ENCODE measurements around the gene P2RY13.

Gene P2RY13

DNA sequence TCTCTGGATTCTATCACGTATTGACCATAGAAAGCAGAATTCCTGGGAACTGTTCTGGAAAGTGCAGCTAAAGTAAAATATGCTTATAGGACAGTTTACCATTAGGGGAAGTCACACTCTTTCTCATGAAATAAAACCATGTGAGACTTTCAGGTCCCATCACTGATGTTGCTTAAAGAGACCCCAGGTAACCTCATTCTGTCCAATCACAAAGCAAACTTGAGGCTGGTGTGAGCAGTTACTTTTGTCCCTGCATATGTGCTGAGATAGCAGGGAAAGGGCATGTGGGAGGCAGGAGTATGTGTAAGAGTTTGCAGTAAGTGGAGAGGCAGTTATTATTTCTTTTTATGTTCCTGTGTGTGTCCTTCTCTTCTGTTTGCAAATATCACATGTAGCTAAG, 28.8 kb downstream of the P2RY13 start:
- TF ChIP-seq CTCF (conservative IDR thresholded peaks at IDR 0.05; ENCODE audit: low read depth, low read length): no peak
- H3K9ac ChIP-seq: no peak overlapping the region
- no peak overlapping the region for H3K27ac ChIP-seq
- H3K36me3 ChIP-seq (ENCODE audit: insufficient read depth): no peaks in the 10 kb centered on the region
- H2AFZ ChIP-seq (ENCODE audit: low read depth): no peak overlapping the region
- no peak overlapping the region for H3K4me2 ChIP-seq
- H3K4me3 ChIP-seq (IDR thresholded peaks at IDR 0.05; ENCODE audit: insufficient read depth, low read depth, low read length): no peak overlapping the region
- no peaks in the 10 kb centered on the region for H3K79me2 ChIP-seq (ENCODE audit: insufficient read depth, low read depth)
- no peaks in the 10 kb centered on the region for H4K20me1 ChIP-seq (ENCODE audit: insufficient read depth)
- H3K4me1 ChIP-seq (ENCODE audit: low read depth, poor library complexity, severe bottlenecking): peaks cover 13% of the 10 kb centered on the region
- H3K27me3 ChIP-seq (ENCODE audit: insufficient read depth, low read depth): no peaks in the 10 kb centered on the region

- no peaks in the 10 kb centered on the region for H3K27me3 ChIP-seq (ENCODE audit: insufficient read depth, low read depth)
- TF ChIP-seq CTCF (conservative IDR thresholded peaks at IDR 0.05; ENCODE audit: low read depth, low read length): no peak
- H2AFZ ChIP-seq (ENCODE audit: low read depth): no peak overlapping the region
- H3K4me2 ChIP-seq: no peak overlapping the region
- no peaks in the 10 kb centered on the region for H3K79me2 ChIP-seq (ENCODE audit: insufficient read depth, low read depth)
- H3K4me3 ChIP-seq (IDR thresholded peaks at IDR 0.05; ENCODE audit: insufficient read depth, low read depth, low read length): no peak overlapping the region
- no peaks in the 10 kb centered on the region for H4K20me1 ChIP-seq (ENCODE audit: insufficient read depth)
- no peaks in the 10 kb centered on the region for H3K4me1 ChIP-seq (ENCODE audit: low read depth, poor library complexity, severe bottlenecking)
- no peak overlapping the region for H3K9ac ChIP-seq
- no peaks in the 10 kb centered on the region for H3K36me3 ChIP-seq (ENCODE audit: insufficient read depth)
- H3K27ac ChIP-seq: no peak overlapping the region
These were observed 30.3 kb downstream of the P2RY13 start for GRCh38 chr3:151299006-151299405.

DNA sequence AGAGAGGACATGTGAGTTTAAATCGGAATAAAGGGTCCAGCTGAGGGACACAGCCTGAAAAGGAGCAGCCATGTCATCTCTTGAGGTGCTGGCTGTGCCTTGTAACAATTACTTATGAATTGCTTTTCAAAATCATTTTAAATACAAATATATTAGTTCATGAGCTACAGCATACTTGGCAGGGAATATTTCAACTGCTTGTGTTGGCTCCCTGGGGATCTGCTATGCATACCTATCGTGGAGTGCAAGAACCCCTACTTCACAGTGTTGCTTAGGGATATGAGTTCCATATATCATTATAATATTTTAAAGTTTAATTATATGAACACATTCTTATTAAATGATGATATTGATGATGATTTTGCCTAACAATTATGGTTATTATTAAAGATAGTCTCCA, 31.9 kb downstream of the P2RY13 start:
- H3K4me2 ChIP-seq: no peak overlapping the region
- H4K20me1 ChIP-seq (ENCODE audit: insufficient read depth): no peaks in the 10 kb centered on the region
- no peaks in the 10 kb centered on the region for H3K79me2 ChIP-seq (ENCODE audit: insufficient read depth, low read depth)
- no peak overlapping the region for H3K27ac ChIP-seq
- no peak overlapping the region for H2AFZ ChIP-seq (ENCODE audit: low read depth)
- H3K27me3 ChIP-seq (ENCODE audit: insufficient read depth, low read depth): no peaks in the 10 kb centered on the region
- H3K9ac ChIP-seq: no peak overlapping the region
- H3K4me3 ChIP-seq (IDR thresholded peaks at IDR 0.05; ENCODE audit: insufficient read depth, low read depth, low read length): no peak overlapping the region
- no peaks in the 10 kb centered on the region for H3K36me3 ChIP-seq (ENCODE audit: insufficient read depth)
- no peaks in the 10 kb centered on the region for H3K4me1 ChIP-seq (ENCODE audit: low read depth, poor library complexity, severe bottlenecking)
- no peak for TF ChIP-seq CTCF (conservative IDR thresholded peaks at IDR 0.05; ENCODE audit: low read depth, low read length)

DNA sequence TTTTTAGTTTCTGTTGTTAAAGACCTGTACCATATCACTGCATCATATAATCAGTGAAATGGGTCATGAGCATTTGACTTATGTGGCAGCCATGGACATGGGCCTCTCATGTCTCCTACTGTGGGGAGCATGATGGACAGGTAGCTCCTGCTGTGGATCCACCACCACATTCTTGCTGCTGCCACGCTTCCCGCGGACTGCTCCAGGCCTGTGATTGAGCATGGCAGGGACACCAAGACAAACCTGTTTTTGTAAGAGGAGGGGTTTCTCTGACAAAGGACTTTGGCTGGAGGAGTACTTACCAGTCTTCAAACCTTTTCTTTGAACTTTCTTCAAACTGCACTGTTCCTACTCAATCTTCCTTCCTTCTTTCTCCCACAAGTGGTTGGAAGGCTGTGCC, 33.1 kb downstream of the P2RY13 start:
- no peaks in the 10 kb centered on the region for H3K27me3 ChIP-seq (ENCODE audit: insufficient read depth, low read depth)
- H3K9ac ChIP-seq: no peak overlapping the region
- no peak overlapping the region for H3K4me3 ChIP-seq (IDR thresholded peaks at IDR 0.05; ENCODE audit: insufficient read depth, low read depth, low read length)
- no peaks in the 10 kb centered on the region for H3K79me2 ChIP-seq (ENCODE audit: insufficient read depth, low read depth)
- no peaks in the 10 kb centered on the region for H3K36me3 ChIP-seq (ENCODE audit: insufficient read depth)
- no peak overlapping the region for H3K4me2 ChIP-seq
- no peaks in the 10 kb centered on the region for H4K20me1 ChIP-seq (ENCODE audit: insufficient read depth)
- no peaks in the 10 kb centered on the region for H3K4me1 ChIP-seq (ENCODE audit: low read depth, poor library complexity, severe bottlenecking)
- TF ChIP-seq CTCF (conservative IDR thresholded peaks at IDR 0.05; ENCODE audit: low read depth, low read length): no peak
- H2AFZ ChIP-seq (ENCODE audit: low read depth): no peak overlapping the region
- H3K27ac ChIP-seq: no peak overlapping the region

DNA sequence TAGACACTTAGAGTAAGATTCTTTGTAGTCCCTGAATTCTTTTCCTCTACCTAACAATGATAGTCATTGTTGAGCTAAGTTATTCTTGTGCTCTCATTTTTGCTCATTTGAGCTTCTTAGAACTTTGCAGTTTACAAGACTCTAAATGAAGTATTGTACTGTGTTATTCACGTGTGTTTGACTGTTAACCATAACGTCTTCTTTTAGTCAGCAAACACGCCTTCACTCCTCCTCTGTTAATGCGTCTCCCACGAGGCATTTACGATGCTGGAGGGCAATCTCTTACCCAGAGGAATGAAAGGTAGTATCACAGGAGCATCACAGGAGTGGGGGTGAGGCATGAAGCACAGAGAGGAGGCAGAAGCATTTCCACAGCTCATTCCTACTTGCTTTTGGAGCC, 36.2 kb downstream of the P2RY13 start:
- Histone ChIP-seq H3K4me2 (no peak overlapping the region), H3K27ac (no peak overlapping the region), H3K27me3 (ENCODE audit: insufficient read depth, low read depth) (no peaks in the 10 kb centered on the region), H3K79me2 (ENCODE audit: insufficient read depth, low read depth) (no peaks in the 10 kb centered on the region), H3K4me3 (IDR thresholded peaks at IDR 0.05; ENCODE audit: insufficient read depth, low read depth, low read length) (no peak overlapping the region), H4K20me1 (ENCODE audit: insufficient read depth) (no peaks in the 10 kb centered on the region), H3K4me1 (ENCODE audit: low read depth, poor library complexity, severe bottlenecking) (no peaks in the 10 kb centered on the region), H3K36me3 (ENCODE audit: insufficient read depth) (no peaks in the 10 kb centered on the region), H3K9ac (no peak overlapping the region), H2AFZ (ENCODE audit: low read depth) (no peak overlapping the region)
- TF ChIP-seq CTCF (conservative IDR thresholded peaks at IDR 0.05; ENCODE audit: low read depth, low read length): no peak

Measured in KMS-11 (cell line).